Measurements from ENCODE around the gene SURF4.

The SURF4 gene

GRCh38 chr9:133351908-133352634 lies 23.8 kb downstream of the SURF4 start:
- Histone ChIP-seq H3K4me1 (ENCODE audit: control insufficient read depth, insufficient read depth, low read length) (peaks cover 34% of the 10 kb centered on the region), H3K27ac (ENCODE audit: low read length) (no peak overlapping the region), H3K4me3 (ENCODE audit: low read length in 2 of 2) (no peak overlapping the region), H3K9me3 (ENCODE audit: control insufficient read depth in 2 of 2, low read length in 2 of 2) (no peaks in the 10 kb centered on the region), H3K27me3 (ENCODE audit: control insufficient read depth in 1 of 2, insufficient read depth in 2 of 2, low read length in 2 of 2) (no peaks in the 10 kb centered on the region), H3K36me3 (ENCODE audit: control insufficient read depth in 2 of 2, insufficient read depth in 2 of 2, low read length in 2 of 2) (peaks cover 37% of the 10 kb centered on the region in 2 donors), H3K9ac (ENCODE audit: low read length in 2 of 2) (no peak overlapping the region)

- Histone ChIP-seq H3K9me3 (ENCODE audit: control insufficient read depth in 2 of 2, low read length in 2 of 2) (no peaks in the 10 kb centered on the region), H3K9ac (ENCODE audit: low read length in 2 of 2) (no peak overlapping the region), H3K36me3 (ENCODE audit: control insufficient read depth in 2 of 2, insufficient read depth in 2 of 2, low read length in 2 of 2) (peaks cover 37% of the 10 kb centered on the region in 2 donors), H3K27ac (ENCODE audit: low read length) (no peak overlapping the region), H3K4me1 (ENCODE audit: control insufficient read depth, insufficient read depth, low read length) (peaks cover 36% of the 10 kb centered on the region), H3K4me3 (ENCODE audit: low read length in 2 of 2) (no peak overlapping the region), H3K27me3 (ENCODE audit: control insufficient read depth in 1 of 2, insufficient read depth in 2 of 2, low read length in 2 of 2) (no peaks in the 10 kb centered on the region)
Measured at GRCh38 chr9:133351526-133351907, 24.3 kb downstream of the SURF4 start.

GRCh38 chr9:133349965-133350616 lies 25.8 kb downstream of the SURF4 start:
- no peak overlapping the region for H3K4me3 ChIP-seq (ENCODE audit: low read length in 2 of 2)
- H3K27ac ChIP-seq (ENCODE audit: low read length) = no peak overlapping the region

GRCh38 chr9:133348718-133349573 lies 26.9 kb downstream of the SURF4 start:
- peaks cover 51 to 55% of the 10 kb centered on the region in 2 donors for H3K36me3 ChIP-seq (ENCODE audit: control insufficient read depth in 2 of 2, insufficient read depth in 2 of 2, low read length in 2 of 2)
- peaks cover 31% of the 10 kb centered on the region for H3K4me1 ChIP-seq (ENCODE audit: control insufficient read depth, insufficient read depth, low read length)
- no peaks in the 10 kb centered on the region for H3K9me3 ChIP-seq (ENCODE audit: control insufficient read depth in 2 of 2, low read length in 2 of 2)
- H3K4me3 ChIP-seq (ENCODE audit: low read length in 2 of 2) = peak overlapping the region; percentile 98 to 99
- H3K27ac ChIP-seq (ENCODE audit: low read length) = peak overlapping the region; percentile 94
- no peaks in the 10 kb centered on the region for H3K27me3 ChIP-seq (ENCODE audit: control insufficient read depth in 1 of 2, insufficient read depth in 2 of 2, low read length in 2 of 2)
- peak overlapping the region; percentile 98 for H3K9ac ChIP-seq (ENCODE audit: low read length in 2 of 2)

More at GRCh38 chr9:133349965-133350616, 25.8 kb downstream of the SURF4 start:
- no peaks in the 10 kb centered on the region for H3K9me3 ChIP-seq (ENCODE audit: control insufficient read depth in 2 of 2, low read length in 2 of 2)
- H3K36me3 ChIP-seq (ENCODE audit: control insufficient read depth in 2 of 2, insufficient read depth in 2 of 2, low read length in 2 of 2) = peaks cover 40 to 44% of the 10 kb centered on the region in 2 donors
- H3K4me1 ChIP-seq (ENCODE audit: control insufficient read depth, insufficient read depth, low read length) = peaks cover 33% of the 10 kb centered on the region
- H3K9ac ChIP-seq (ENCODE audit: low read length in 2 of 2) = no peak overlapping the region
- H3K27me3 ChIP-seq (ENCODE audit: control insufficient read depth in 1 of 2, insufficient read depth in 2 of 2, low read length in 2 of 2) = no peaks in the 10 kb centered on the region

- peak within 1 kb of the TSS; percentile 98 for H3K9ac ChIP-seq (ENCODE audit: low read length in 2 of 2)
- peaks cover 59 to 61% of the 10 kb centered on the region in 2 donors for H3K36me3 ChIP-seq (ENCODE audit: control insufficient read depth in 2 of 2, insufficient read depth in 2 of 2, low read length in 2 of 2)
- peak within 1 kb of the TSS; percentile 94 for H3K27ac ChIP-seq (ENCODE audit: low read length)
- no peaks in the 10 kb centered on the region for H3K9me3 ChIP-seq (ENCODE audit: control insufficient read depth in 2 of 2, low read length in 2 of 2)
- no peaks in the 10 kb centered on the region for H3K27me3 ChIP-seq (ENCODE audit: control insufficient read depth in 1 of 2, insufficient read depth in 2 of 2, low read length in 2 of 2)
- H3K4me1 ChIP-seq (ENCODE audit: control insufficient read depth, insufficient read depth, low read length) = peaks cover 31% of the 10 kb centered on the region
- peak within 1 kb of the TSS; percentile 98 to 99 for H3K4me3 ChIP-seq (ENCODE audit: low read length in 2 of 2)
Measured at GRCh38 chr9:133347985-133348717, 27.7 kb downstream of the SURF4 start, which contains the start of the genes MED22 and RPL7A. Gene MED22 (minus strand): TSS chr9:133348131. CDS start chr9:133346662, 1,469 bp downstream. Gene RPL7A (plus strand): TSS chr9:133348218. CDS start chr9:133348244, 26 bp downstream.

- peak overlapping the region; percentile 94 for H3K27ac ChIP-seq (ENCODE audit: low read length)
- H3K4me3 ChIP-seq (ENCODE audit: low read length in 2 of 2) = peak overlapping the region; percentile 98 to 99
- peak overlapping the region; percentile 98 for H3K9ac ChIP-seq (ENCODE audit: low read length in 2 of 2)
- H3K27me3 ChIP-seq (ENCODE audit: control insufficient read depth in 1 of 2, insufficient read depth in 2 of 2, low read length in 2 of 2) = no peaks in the 10 kb centered on the region
- H3K4me1 ChIP-seq (ENCODE audit: control insufficient read depth, insufficient read depth, low read length) = peaks cover 31% of the 10 kb centered on the region
- no peaks in the 10 kb centered on the region for H3K9me3 ChIP-seq (ENCODE audit: control insufficient read depth in 2 of 2, low read length in 2 of 2)
- peaks cover 60 to 62% of the 10 kb centered on the region in 2 donors for H3K36me3 ChIP-seq (ENCODE audit: control insufficient read depth in 2 of 2, insufficient read depth in 2 of 2, low read length in 2 of 2)
Measured at GRCh38 chr9:133347515-133347984, 28.3 kb downstream of the SURF4 start.

GRCh38 chr9:133346021-133346785 lies 29.7 kb downstream of the SURF4 start:
- H3K27me3 ChIP-seq (ENCODE audit: control insufficient read depth in 1 of 2, insufficient read depth in 2 of 2, low read length in 2 of 2) = no peaks in the 10 kb centered on the region
- H3K36me3 ChIP-seq (ENCODE audit: control insufficient read depth in 2 of 2, insufficient read depth in 2 of 2, low read length in 2 of 2) = peaks cover 53 to 54% of the 10 kb centered on the region in 2 donors
- H3K27ac ChIP-seq (ENCODE audit: low read length) = peak overlapping the region; percentile 60
- H3K9ac ChIP-seq (ENCODE audit: low read length in 2 of 2) = peak overlapping the region; percentile 55 to 79
- H3K4me3 ChIP-seq (ENCODE audit: low read length in 2 of 2) = peak overlapping the region; percentile 71 to 99
- peaks cover 27% of the 10 kb centered on the region for H3K4me1 ChIP-seq (ENCODE audit: control insufficient read depth, insufficient read depth, low read length)
- H3K9me3 ChIP-seq (ENCODE audit: control insufficient read depth in 2 of 2, low read length in 2 of 2) = no peaks in the 10 kb centered on the region

GRCh38 chr9:133345596-133345995 lies 30.3 kb downstream of the SURF4 start:
- Histone ChIP-seq H3K4me3 (ENCODE audit: low read length in 2 of 2) (no peak overlapping the region), H3K27me3 (ENCODE audit: control insufficient read depth in 1 of 2, insufficient read depth in 2 of 2, low read length in 2 of 2) (no peaks in the 10 kb centered on the region), H3K9ac (ENCODE audit: low read length in 2 of 2) (peak overlapping the region in 1 of 2 donors; percentile 13), H3K27ac (ENCODE audit: low read length) (no peak overlapping the region), H3K9me3 (ENCODE audit: control insufficient read depth in 2 of 2, low read length in 2 of 2) (no peaks in the 10 kb centered on the region), H3K4me1 (ENCODE audit: control insufficient read depth, insufficient read depth, low read length) (peaks cover 27% of the 10 kb centered on the region), H3K36me3 (ENCODE audit: control insufficient read depth in 2 of 2, insufficient read depth in 2 of 2, low read length in 2 of 2) (peaks cover 51 to 53% of the 10 kb centered on the region in 2 donors)

GRCh38 chr9:133344979-133345378 lies 30.9 kb downstream of the SURF4 start:
- peaks cover 51 to 52% of the 10 kb centered on the region in 2 donors for H3K36me3 ChIP-seq (ENCODE audit: control insufficient read depth in 2 of 2, insufficient read depth in 2 of 2, low read length in 2 of 2)
- no peak overlapping the region for H3K27ac ChIP-seq (ENCODE audit: low read length)
- no peaks in the 10 kb centered on the region for H3K9me3 ChIP-seq (ENCODE audit: control insufficient read depth in 2 of 2, low read length in 2 of 2)
- H3K27me3 ChIP-seq (ENCODE audit: control insufficient read depth in 1 of 2, insufficient read depth in 2 of 2, low read length in 2 of 2) = no peaks in the 10 kb centered on the region
- H3K4me1 ChIP-seq (ENCODE audit: control insufficient read depth, insufficient read depth, low read length) = peaks cover 27% of the 10 kb centered on the region
- H3K4me3 ChIP-seq (ENCODE audit: low read length in 2 of 2) = no peak overlapping the region
- H3K9ac ChIP-seq (ENCODE audit: low read length in 2 of 2) = no peak overlapping the region
